Adrenal gland (tissue), 12 donors: ENCODE results near the gene SCG5. TPM values are rescaled to one million over a fixed set of nuclear protein-coding genes. Genes with fewer than 3 reads are reported as not detected.

Source experiments
- DNase-seq, 7 donors: peaks; one replicate each; pipeline ENCODE4 v3.0.0-alpha.2; 2019 to 2020
- H3K27ac ChIP-seq, 5 donors: fragments of 200-600 bp; sonication (generic) in 4 of 5; 1 replicate in 3 of 5; 2 replicates in 2 of 5; pipeline versions ENCODE4 v1.5.1 to v1.8.0; 2016 to 2020; ENCODE audit warnings: mild to moderate bottlenecking in 1 of 5
- H3K27me3 ChIP-seq: fragments of 200-600 bp; 2 replicates; pipeline ENCODE4 v1.8.0; 2021
- H3K36me3 ChIP-seq, 2 donors: fragments of 200-600 bp; replicated peaks in 1 of 2; 1 replicate in 1 of 2; 2 replicates in 1 of 2; pipeline versions ENCODE4 v1.5.1 to v1.8.0; 2018 to 2022
- H3K4me1 ChIP-seq, 2 donors: fragments of 200-600 bp; replicated peaks in 1 of 2; 1 replicate in 1 of 2; 2 replicates in 1 of 2; pipeline versions ENCODE4 v1.5.1 to v1.8.0; 2018 to 2021
- H3K4me3 ChIP-seq, 4 donors: fragments of 200-600 bp; sonication (generic) in 3 of 4; one replicate each; pipeline ENCODE4 v1.5.1; 2016 to 2018
- H3K9me3 ChIP-seq, 3 donors: fragments of 200-600 bp; sonication (generic) in 1 of 3; replicated peaks in 1 of 3; 1 replicate in 2 of 3; 2 replicates in 1 of 3; pipeline versions ENCODE4 v1.5.1 to v1.8.0; 2016 to 2021
- CTCF ChIP-seq, 6 experiments: fragments of 450-650 bp in 4 of 6; fragments of 200-600 bp in 2 of 6; sonication (generic) in 1 of 6; IDR thresholded peaks; 1 replicate in 5 of 6; 2 replicates in 1 of 6; pipeline versions ENCODE4 v1.5.1 to v1.8.0; 2016 to 2021; ENCODE audit warnings: antibody characterized with exemption in 6 of 6, mild to moderate bottlenecking in 2 of 6, moderate library complexity in 1 of 6
- POLR2A ChIP-seq, 2 donors: fragments of 450-650 bp; IDR thresholded peaks; one replicate each; pipeline ENCODE4 v1.6.1; 2017; ENCODE audit warnings: antibody characterized with exemption in 2 of 2, mild to moderate bottlenecking in 2 of 2, moderate library complexity in 1 of 2
- WGBS, 4 donors: extraction: QIAGEN DNeasy Blood & Tissue Kit in 2 of 4; methylation state at CpG; one replicate each; pipeline versions ENCODE4 v1.1.5 to v1.1.7; 2013 to 2017; 5-methylcytosine and 5-hydroxymethylcytosine counted together
- intact Hi-C, 2 donors: fragments of 100-400 bp; cut with DNase I; formaldehyde crosslinking; loops; one replicate each; pipeline versions ENCODE4 v1.14.1 to v1.15.0; 2022 to 2023
- polyA plus RNA-seq, 3 donors: library from polyadenylated mRNA; stranded (reverse); fragments of 200-250 nt in 2 of 3; fragments of 350-450 nt in 1 of 3; fragmentation: Illumina TruSeq in 1 of 3; extraction: RNeasy Lipid Tissue Mini Kit (QIAGEN cat#74804) in 1 of 3; gene quantifications; one replicate each; pipeline ENCODE4 v1.2.3, GENCODE V29; 2013 to 2014
- small RNA-seq, 2 donors: library from RNA; depleted of rRNA; stranded (forward); fragments of <200 nt; gene quantifications; one replicate each; pipeline ENCODE3, GENCODE V24; 2016
- total RNA-seq, 9 donors: library from RNA; depleted of rRNA in 4 of 9; stranded (reverse); fragments of >200 nt in 4 of 9; fragments of 120-200 nt in 1 of 9; fragmentation: NEBNext Ultra II Directional in 1 of 9; extraction: Animal tissue kit (Norgen Biotek cat#: 25700) in 1 of 9; gene quantifications; one replicate each; pipeline versions ENCODE4 v1.1.0 to v1.2.4, GENCODE V29; 2013 to 2023
- donor health status: healthy with polysubstance abuse.
- donor health status: Bipolar disorder and iron deficiency.
- donor health status: DM: yes; HTN: yes; CAD: no.
- donor health status: DM: no; HTN: no; CAD: no.
- donor health status: DM: no; HTN: no; CAD: no.
- donor health status: DM: yes; HTN: yes; CAD: no.

The SCG5 gene
- total and polyA plus RNA-seq, 12 donors: 0.52 to 102 (median 34.0) TPM; not detected in 2

GRCh38 chr15:32743411-32744140 is 102.1 kb downstream of the SCG5 start:
- no peak overlapping the region for H3K27ac ChIP-seq
- TF ChIP-seq POLR2A (IDR thresholded peaks at IDR 0.05): no peak
- no peak for TF ChIP-seq CTCF (IDR thresholded peaks at IDR 0.05)
- H3K4me3 ChIP-seq: no peak overlapping the region
- no peaks in the 10 kb centered on the region for H3K4me1 ChIP-seq
- WGBS, 4 donors: 51 to 69% (median 57%) methylated on average over 5 of the region's 5 CpGs
- H3K27me3 ChIP-seq: no peaks in the 10 kb centered on the region
- DNase-seq: no peak
- H3K9me3 ChIP-seq: peaks cover 0 to 5% (median 0%) of the 10 kb centered on the region in 3 donors
- intact Hi-C loops: no loop called here
- no peaks in the 10 kb centered on the region for H3K36me3 ChIP-seq

- 79 to 88% (median 84%) methylated on average over 4 of the region's 4 CpGs for WGBS, 4 donors
- TF ChIP-seq POLR2A (IDR thresholded peaks at IDR 0.05) (no peak), CTCF (IDR thresholded peaks at IDR 0.05) (no peak)
- H3K27me3 ChIP-seq: no peaks in the 10 kb centered on the region
- no peaks in the 10 kb centered on the region for H3K4me1 ChIP-seq
- DNase-seq: no peak
- H3K9me3 ChIP-seq: peaks cover 0 to 5% (median 0%) of the 10 kb centered on the region in 3 donors
- intact Hi-C loops: no loop called here
- no peaks in the 10 kb centered on the region for H3K36me3 ChIP-seq
- no peak overlapping the region for H3K4me3 ChIP-seq
- H3K27ac ChIP-seq: no peak overlapping the region
Observed at GRCh38 chr15:32746116-32746857, 104.8 kb downstream of the SCG5 start.

Small RNA genes lying within 50 kb of the gene (small RNA-seq; reads per million reads assigned to genes)
- gene RN7SL286P: 0 reads per million in 2 donors

Other genes starting within 250 kb of the SCG5 start
- 1 to 10 TPM in 2 of 9 donors, under 1 TPM in 5, not detected in 2; 0.30 to 1.8 (median 0.42) TPM for gene GOLGA8K, start 238.4 kb upstream of the SCG5 start, total RNA-seq
- gene GOLGA8K, start 238.4 kb upstream of the SCG5 start, polyA plus RNA-seq: under 1 TPM; 0.10 to 0.97 (median 0.22) TPM
- 1 to 10 TPM in 3 of 9 donors, under 1 TPM in 3, not detected in 3; 0.27 to 3.5 (median 1.1) TPM for gene GOLGA8O, start 186.1 kb upstream of the SCG5 start, total RNA-seq
- gene GOLGA8O, start 186.1 kb upstream of the SCG5 start, polyA plus RNA-seq: 1 to 10 TPM in 1 of 3 donors, under 1 TPM in 2; 0.27 to 2.4 (median 0.86) TPM
- 10 to 100 TPM in 1 of 9 donors, 1 to 10 TPM in 8; 3.0 to 10.3 (median 6.9) TPM for gene GOLGA8N, start 48.3 kb upstream of the SCG5 start, total RNA-seq
- gene GOLGA8N, start 48.3 kb upstream of the SCG5 start, polyA plus RNA-seq: 10 to 100 TPM in 1 of 3 donors, 1 to 10 TPM in 2; 5.0 to 15.0 (median 9.3) TPM
- 10 to 100 TPM in 1 of 9 donors, 1 to 10 TPM in 7, under 1 TPM in 1; 0.36 to 13.3 (median 2.9) TPM for gene ARHGAP11A, start 26.2 kb upstream of the SCG5 start, total RNA-seq
- 1 to 10 TPM in 2 of 3 donors, under 1 TPM in 1; 0.57 to 4.5 (median 3.5) TPM for gene ARHGAP11A, start 26.2 kb upstream of the SCG5 start, polyA plus RNA-seq
- under 1 TPM in 8 of 9 donors, not detected in 1; 0.14 to 0.94 (median 0.69) TPM for gene GREM1, start 76.3 kb downstream of the SCG5 start, total RNA-seq
- gene GREM1, start 76.3 kb downstream of the SCG5 start, polyA plus RNA-seq: 1 to 10 TPM in 1 of 3 donors, under 1 TPM in 2; 0.08 to 1.0 (median 0.20) TPM